PFSK-1 (cell line): ENCODE measurements around the gene GABRB3.

ENCODE experiments used
- REST ChIP-seq, 2 experiments: IDR thresholded peaks; 2 replicates each; pipeline versions ENCODE4 v1.6.1 to v1.8.0; 2011 to 2012; ENCODE audit warnings: low read depth in 2 of 2, low read length in 2 of 2, control low read depth in 1 of 2, inconsistent platforms in 1 of 2, mild to moderate bottlenecking in 1 of 2, moderate library complexity in 1 of 2; ENCODE audit not compliant: insufficient read depth in 1 of 2
- TAF1 ChIP-seq: IDR thresholded peaks from 2 replicates; pipeline ENCODE4 v1.6.1; 2012; ENCODE audit warnings: low read length, control low read depth, borderline replicate concordance; ENCODE audit not compliant: insufficient read depth

- TF ChIP-seq REST (IDR thresholded peaks at IDR 0.05; ENCODE audit: insufficient read depth in 1 of 2, low read depth in 2 of 2, low read length in 2 of 2) (no peak), TAF1 (no peak)
Measured at GRCh38 chr15:26759986-26760385, 12.9 kb downstream of the GABRB3 start.
